GM19025 (cell line): Measurements from ENCODE around the gene THSD7B.
"Not testable (repeated sequence)": the region's sequence is repeated elsewhere in the genome, so short reads cannot be mapped to it uniquely, and the experiment has no call there.

Experiments used
- ATAC-seq: cut with Tn5 transposase; IDR thresholded peaks from one replicate; pipeline ENCODE4 v1.9.1; 2021; ENCODE audit warnings: mild to moderate bottlenecking, low read depth, moderate library complexity; ENCODE audit not compliant: unreplicated experiment

Gene THSD7B

GRCh38 chr2:137020452-137021196 lies 255.3 kb downstream of the THSD7B start:
- ATAC-seq: no peak

- ATAC-seq: no peak
Observed at GRCh38 chr2:137021763-137022162, 256.4 kb downstream of the THSD7B start.

GRCh38 chr2:137023205-137023604 lies 257.9 kb downstream of the THSD7B start:
- no peak for ATAC-seq

- no peak for ATAC-seq
Observed at GRCh38 chr2:137031731-137032130, 266.4 kb downstream of the THSD7B start.

GRCh38 chr2:137036619-137037018 lies 271.3 kb downstream of the THSD7B start:
- no peak for ATAC-seq

- no peak for ATAC-seq
Observed at GRCh38 chr2:137039482-137040152, 274.3 kb downstream of the THSD7B start.

- ATAC-seq: no peak
Observed at GRCh38 chr2:137047369-137047768, 282.0 kb downstream of the THSD7B start.

GRCh38 chr2:137048455-137048854 lies 283.1 kb downstream of the THSD7B start:
- no peak for ATAC-seq

- ATAC-seq: no peak
Observed at GRCh38 chr2:137049518-137049917, 284.2 kb downstream of the THSD7B start.

- ATAC-seq: no peak
Observed at GRCh38 chr2:137050949-137051348, 285.6 kb downstream of the THSD7B start.

GRCh38 chr2:137051778-137052398 lies 286.5 kb downstream of the THSD7B start:
- ATAC-seq: no peak

GRCh38 chr2:137056704-137057103 lies 291.4 kb downstream of the THSD7B start:
- ATAC-seq: no peak

GRCh38 chr2:137076111-137076765 lies 310.9 kb downstream of the THSD7B start:
- not testable (repeated sequence) for ATAC-seq

GRCh38 chr2:137091704-137092103 lies 326.4 kb downstream of the THSD7B start:
- no peak for ATAC-seq

- no peak for ATAC-seq
Observed at GRCh38 chr2:137093116-137093515, 327.8 kb downstream of the THSD7B start.

- ATAC-seq: no peak
Observed at GRCh38 chr2:137096187-137096586, 330.8 kb downstream of the THSD7B start.

GRCh38 chr2:137096693-137097092 lies 331.3 kb downstream of the THSD7B start:
- no peak for ATAC-seq

GRCh38 chr2:137101814-137102213 lies 336.5 kb downstream of the THSD7B start:
- not testable (repeated sequence) for ATAC-seq

GRCh38 chr2:137107904-137108303 lies 342.6 kb downstream of the THSD7B start:
- no peak for ATAC-seq

- no peak for ATAC-seq
Observed at GRCh38 chr2:137111896-137112295, 346.6 kb downstream of the THSD7B start.
